ENCODE data around the gene ABI3BP. TPM values are rescaled to one million over a fixed set of nuclear protein-coding genes. Genes with fewer than 3 reads are reported as not detected.

Gene ABI3BP
- total RNA-seq = 1.8 TPM

DNA sequence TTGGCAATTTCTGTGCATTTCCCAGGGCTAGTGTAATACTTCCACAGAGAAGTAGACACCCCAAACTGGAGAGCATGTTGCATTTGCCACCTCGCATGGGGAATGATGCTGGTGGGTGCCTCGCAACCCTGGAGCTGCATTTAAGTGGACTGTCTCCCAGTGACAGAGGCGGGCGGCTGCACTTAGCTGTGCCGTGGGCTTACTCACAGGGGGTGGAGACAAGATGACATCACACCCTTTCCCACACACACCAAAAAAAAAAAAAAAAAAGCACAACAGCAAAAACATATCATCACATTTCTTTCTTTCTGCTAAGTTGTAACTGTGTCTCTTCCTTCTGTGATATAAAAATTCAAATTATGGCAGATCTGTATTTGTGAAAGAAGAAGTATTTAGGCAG is at the start of gene ABI3BP:
TSS of gene ABI3BP (minus strand) at position 113 of the 400 bp plus-strand sequence. CDS start at position 76, 37 bp downstream.

GRCh38 chr3:100708989-100709841 is 284.0 kb downstream of the ABI3BP start, which contains the start of gene TFG:
Gene TFG, plus strand, starts transcription at chr3:100709494. Its CDS starts 4,192 bp downstream, at chr3:100713686.

Small RNA genes lying within 50 kb of the gene (small RNA-seq; reads per million reads assigned to genes)
- gene RNU6-865P = not detected

All from diencephalon (tissue), 1 donor.